OCI-LY3 (cell line): ENCODE results near the gene ATF4.

Experiments used
- H2AFZ ChIP-seq: fragments of 200-600, 300-600 bp; shearing (Covaris generic); 2 replicates; pipeline ENCODE4 v1.6.0; 2014; ENCODE audit warnings: antibody characterized with exemption, low read depth, low read length
- H3K27ac ChIP-seq: fragments of 200-600, 300-600 bp; sonication (generic); 2 replicates; pipeline ENCODE4 v1.5.1; 2014; ENCODE audit warnings: mild to moderate bottlenecking, low read length, moderate library complexity, mixed read lengths
- H3K27me3 ChIP-seq: fragments of 200-600, 300-600 bp; sonication (generic); 2 replicates; pipeline ENCODE4 v1.6.1; 2014; ENCODE audit warnings: low read depth, low read length, mixed read lengths
- H3K36me3 ChIP-seq: fragments of 200-600, 300-600 bp; sonication (generic); replicated peaks from 2 replicates; pipeline ENCODE3; 2014; ENCODE audit warnings: low read depth, low read length, mixed read lengths
- H3K4me1 ChIP-seq: fragments of 300-600, 200-600 bp; sonication (generic); 2 replicates; pipeline ENCODE4 v1.6.1; 2014; ENCODE audit warnings: low read length, mixed read lengths
- H3K4me2 ChIP-seq: fragments of 200-600, 300-600 bp; sonication (generic); 2 replicates; pipeline ENCODE4 v1.6.1; 2014; ENCODE audit warnings: low read length, mixed read lengths
- H3K4me3 ChIP-seq: fragments of 300-600, 200-600 bp; sonication (generic); 2 replicates; pipeline ENCODE4 v1.5.1; 2014; ENCODE audit warnings: antibody characterized with exemption, mild to moderate bottlenecking, low read length, moderate library complexity
- H3K79me2 ChIP-seq: fragments of 300-600, 200-600 bp; shearing (Covaris generic); 2 replicates; pipeline ENCODE4 v1.6.1; 2014; ENCODE audit warnings: mild to moderate bottlenecking, low read length, mixed read lengths
- H3K9ac ChIP-seq: fragments of 300-600, 200-600 bp; shearing (Covaris generic); 2 replicates; pipeline ENCODE4 v1.6.0; 2014; ENCODE audit warnings: mild to moderate bottlenecking, low read length, moderate library complexity
- H3K9me3 ChIP-seq: fragments of 200-600, 300-600 bp; shearing (Covaris generic); 2 replicates; pipeline ENCODE4 v1.6.1; 2014; ENCODE audit warnings: low read length, mixed read lengths; ENCODE audit not compliant: insufficient read depth
- H4K20me1 ChIP-seq: fragments of 200-600, 300-600 bp; sonication (generic); 2 replicates; pipeline ENCODE4 v1.6.1; 2016; ENCODE audit warnings: low read length, mixed read lengths; ENCODE audit not compliant: insufficient read depth
- EZH2phosphoT487 ChIP-seq: fragments of 200-600 bp; shearing (Covaris generic); IDR thresholded peaks from 2 replicates; pipeline ENCODE4 v1.6.1; 2018; ENCODE audit warnings: antibody characterized with exemption, mixed run types, low read depth
- TF ChIP-seq, protein P1 (sequence below): fragments of 200-600, 300-600 bp; sonication (generic); IDR thresholded peaks from 2 replicates; pipeline ENCODE4 v1.5.1; 2014; ENCODE audit warnings: antibody characterized with exemption, low read length, low read depth

Gene ATF4

GRCh38 chr22:39473851-39474250 is 46.5 kb upstream of the ATF4 start:
- Histone ChIP-seq H3K9ac (no peak overlapping the region), H3K27ac (no peak overlapping the region; the same call in 1 of the 2 replicates), H3K27me3 (no peaks in the 10 kb centered on the region), H3K4me1 (peaks cover 47% of the 10 kb centered on the region), H4K20me1 (peaks cover 71% of the 10 kb centered on the region), H3K4me3 (no peak overlapping the region), H3K79me2 (peaks cover 100% of the 10 kb centered on the region), H3K9me3 (no peaks in the 10 kb centered on the region), H3K4me2 (no peak overlapping the region), H2AFZ (no peak overlapping the region), H3K36me3 (peaks cover 37% of the 10 kb centered on the region)
- TF ChIP-seq, protein P1, sequence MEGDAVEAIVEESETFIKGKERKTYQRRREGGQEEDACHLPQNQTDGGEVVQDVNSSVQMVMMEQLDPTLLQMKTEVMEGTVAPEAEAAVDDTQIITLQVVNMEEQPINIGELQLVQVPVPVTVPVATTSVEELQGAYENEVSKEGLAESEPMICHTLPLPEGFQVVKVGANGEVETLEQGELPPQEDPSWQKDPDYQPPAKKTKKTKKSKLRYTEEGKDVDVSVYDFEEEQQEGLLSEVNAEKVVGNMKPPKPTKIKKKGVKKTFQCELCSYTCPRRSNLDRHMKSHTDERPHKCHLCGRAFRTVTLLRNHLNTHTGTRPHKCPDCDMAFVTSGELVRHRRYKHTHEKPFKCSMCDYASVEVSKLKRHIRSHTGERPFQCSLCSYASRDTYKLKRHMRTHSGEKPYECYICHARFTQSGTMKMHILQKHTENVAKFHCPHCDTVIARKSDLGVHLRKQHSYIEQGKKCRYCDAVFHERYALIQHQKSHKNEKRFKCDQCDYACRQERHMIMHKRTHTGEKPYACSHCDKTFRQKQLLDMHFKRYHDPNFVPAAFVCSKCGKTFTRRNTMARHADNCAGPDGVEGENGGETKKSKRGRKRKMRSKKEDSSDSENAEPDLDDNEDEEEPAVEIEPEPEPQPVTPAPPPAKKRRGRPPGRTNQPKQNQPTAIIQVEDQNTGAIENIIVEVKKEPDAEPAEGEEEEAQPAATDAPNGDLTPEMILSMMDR = no peak
- TF ChIP-seq EZH2phosphoT487 = no peak

GRCh38 chr22:39474351-39475111 is 45.8 kb upstream of the ATF4 start:
- no peak for TF ChIP-seq EZH2phosphoT487
- TF ChIP-seq, protein P1 = no peak
- H3K27ac ChIP-seq = 0 out of 2 replicates have a peak overlapping the region, but pooled peaks have one; percentile 22
- H3K27me3 ChIP-seq = no peaks in the 10 kb centered on the region
- H3K4me1 ChIP-seq = peaks cover 41% of the 10 kb centered on the region
- no peak overlapping the region for H3K4me3 ChIP-seq
- H2AFZ ChIP-seq = no peak overlapping the region
- H3K9ac ChIP-seq = no peak overlapping the region
- H3K36me3 ChIP-seq = peaks cover 37% of the 10 kb centered on the region
- peaks cover 100% of the 10 kb centered on the region for H3K79me2 ChIP-seq
- H4K20me1 ChIP-seq = peaks cover 78% of the 10 kb centered on the region
- no peak overlapping the region for H3K4me2 ChIP-seq
- H3K9me3 ChIP-seq = no peaks in the 10 kb centered on the region

- H3K27me3 ChIP-seq = no peaks in the 10 kb centered on the region
- peaks cover 100% of the 10 kb centered on the region for H3K79me2 ChIP-seq
- H3K9ac ChIP-seq = no peak overlapping the region
- no peak overlapping the region for H2AFZ ChIP-seq
- H3K4me1 ChIP-seq = peaks cover 33% of the 10 kb centered on the region
- H3K36me3 ChIP-seq = peaks cover 45% of the 10 kb centered on the region
- peaks cover 86% of the 10 kb centered on the region for H4K20me1 ChIP-seq
- no peak overlapping the region for H3K27ac ChIP-seq
- no peaks in the 10 kb centered on the region for H3K9me3 ChIP-seq
- no peak overlapping the region for H3K4me3 ChIP-seq
- no peak overlapping the region for H3K4me2 ChIP-seq
- TF ChIP-seq, protein P1 = no peak
- TF ChIP-seq EZH2phosphoT487 = no peak
These were observed 45.0 kb upstream of the ATF4 start for GRCh38 chr22:39475337-39475736.

DNA sequence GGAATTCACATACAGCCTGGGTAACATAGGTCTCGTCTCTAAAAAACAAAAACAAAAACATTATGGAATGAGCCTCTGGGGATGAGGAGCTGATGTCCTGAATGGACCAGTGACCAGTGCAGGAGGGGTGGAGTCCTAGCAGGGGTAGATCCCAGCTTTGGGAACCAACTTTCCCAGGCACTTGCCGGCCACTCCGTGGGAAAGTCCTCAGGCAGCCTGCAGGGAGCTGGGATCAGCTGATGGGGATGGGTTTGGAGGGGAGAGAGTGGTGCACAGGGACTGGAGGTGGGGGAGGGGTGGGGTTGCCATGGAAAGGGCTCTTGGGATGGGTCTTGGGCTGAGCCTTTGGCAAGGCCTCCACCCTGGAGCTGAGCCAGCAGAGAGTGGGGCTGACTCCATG is 44.5 kb upstream of the ATF4 start:
- H3K4me1 ChIP-seq = peaks cover 27% of the 10 kb centered on the region
- H2AFZ ChIP-seq = no peak overlapping the region
- H3K36me3 ChIP-seq = peaks cover 51% of the 10 kb centered on the region
- no peak overlapping the region for H3K4me3 ChIP-seq
- H3K4me2 ChIP-seq = no peak overlapping the region
- H3K9ac ChIP-seq = no peak overlapping the region
- no peak overlapping the region for H3K27ac ChIP-seq
- no peaks in the 10 kb centered on the region for H3K27me3 ChIP-seq
- peaks cover 92% of the 10 kb centered on the region for H4K20me1 ChIP-seq
- H3K79me2 ChIP-seq = peaks cover 100% of the 10 kb centered on the region
- TF ChIP-seq, protein P1 = no peak
- no peak for TF ChIP-seq EZH2phosphoT487
- no peaks in the 10 kb centered on the region for H3K9me3 ChIP-seq
